H9 (cell line): Measurements from ENCODE around the gene FOLR1. TPM values are rescaled to one million over a fixed set of nuclear protein-coding genes. Genes with fewer than 3 reads are reported as not detected.

Source experiments
- DNase-seq: peaks from one replicate; pipeline ENCODE4 v3.0.0-alpha.2; 2017
- H2AFZ ChIP-seq: one replicate; pipeline ENCODE4 v1.6.1; 2013; ENCODE audit warnings: mild to moderate bottlenecking, low read length, control low read depth, moderate library complexity
- H2AK5ac ChIP-seq: 2 replicates; pipeline ENCODE4 v1.6.1; 2013; ENCODE audit warnings: low read length, control low read depth, mixed read lengths; ENCODE audit not compliant: insufficient read length
- H2BK120ac ChIP-seq: one replicate; pipeline ENCODE4 v1.6.1; 2013; ENCODE audit warnings: low read depth, mild to moderate bottlenecking, low read length, control low read depth, inconsistent platforms; ENCODE audit not compliant: poor library complexity, severe bottlenecking
- H2BK12ac ChIP-seq: 2 replicates; pipeline ENCODE4 v1.6.1; 2013; ENCODE audit warnings: low read length, control low read depth, mixed read lengths, low read depth; ENCODE audit not compliant: insufficient read length
- H2BK15ac ChIP-seq: 2 replicates; pipeline ENCODE4 v1.6.1; 2013; ENCODE audit warnings: low read depth, low read length, control low read depth
- H2BK20ac ChIP-seq: one replicate; pipeline ENCODE4 v1.6.1; 2013; ENCODE audit warnings: low read depth, mild to moderate bottlenecking, low read length, control low read depth, inconsistent platforms; ENCODE audit not compliant: poor library complexity, severe bottlenecking
- H2BK5ac ChIP-seq: 2 replicates; pipeline ENCODE4 v1.6.1; 2013; ENCODE audit warnings: low read length, control low read depth, mixed read lengths; ENCODE audit not compliant: insufficient read length
- H3K14ac ChIP-seq: 2 replicates; pipeline ENCODE4 v1.6.1; 2013; ENCODE audit warnings: low read length, control low read depth; ENCODE audit not compliant: insufficient read depth
- H3K18ac ChIP-seq: 2 replicates; pipeline ENCODE4 v1.6.1; 2013; ENCODE audit warnings: low read depth, mild to moderate bottlenecking, mixed read lengths, low read length, control low read depth; ENCODE audit not compliant: insufficient read length
- H3K23ac ChIP-seq: 2 replicates; pipeline ENCODE4 v1.6.1; 2013; ENCODE audit warnings: low read length, control low read depth, mixed read lengths, low read depth; ENCODE audit not compliant: insufficient read length
- H3K23me2 ChIP-seq: 2 replicates; pipeline ENCODE4 v1.6.1; 2013; ENCODE audit warnings: low read depth, mild to moderate bottlenecking, mixed read lengths, low read length, control low read depth; ENCODE audit not compliant: insufficient read length, poor library complexity, severe bottlenecking
- H3K27ac ChIP-seq: 2 replicates; pipeline ENCODE4 v1.5.1; 2013; ENCODE audit warnings: low read length, control low read depth, mixed read lengths, low read depth; ENCODE audit not compliant: insufficient read length
- H3K27me3 ChIP-seq: 2 replicates; pipeline ENCODE4 v1.6.1; 2013; ENCODE audit warnings: low read length, control low read depth, inconsistent platforms; ENCODE audit not compliant: insufficient read depth
- H3K4ac ChIP-seq: 2 replicates; pipeline ENCODE4 v1.6.1; 2013; ENCODE audit warnings: low read depth, mild to moderate bottlenecking, control low read depth, inconsistent platforms, low read length, moderate library complexity
- H3K4me1 ChIP-seq: 2 replicates; pipeline ENCODE4 v1.6.1; 2013; ENCODE audit warnings: low read length, control low read depth, inconsistent platforms; ENCODE audit not compliant: insufficient read depth
- H3K4me2 ChIP-seq: 2 replicates; pipeline ENCODE4 v1.6.1; 2013; ENCODE audit warnings: low read length, control low read depth, mixed read lengths; ENCODE audit not compliant: insufficient read length, insufficient read depth
- H3K56ac ChIP-seq: 2 replicates; pipeline ENCODE4 v1.6.1; 2013; ENCODE audit warnings: low read depth, mild to moderate bottlenecking, mixed read lengths, low read length, control low read depth; ENCODE audit not compliant: insufficient read length
- H3K79me1 ChIP-seq: 2 replicates; pipeline ENCODE4 v1.6.1; 2013; ENCODE audit warnings: low read depth, mild to moderate bottlenecking, moderate library complexity, low read length, control low read depth, inconsistent platforms; ENCODE audit not compliant: insufficient read depth, poor library complexity, severe bottlenecking
- H3K79me2 ChIP-seq: 2 replicates; pipeline ENCODE4 v1.6.1; 2013; ENCODE audit warnings: low read length, control low read depth, inconsistent platforms; ENCODE audit not compliant: insufficient read depth
- H3K9ac ChIP-seq: 2 replicates; pipeline ENCODE4 v1.6.1; 2013; ENCODE audit warnings: low read length, control low read depth, mixed read lengths; ENCODE audit not compliant: insufficient read length; ENCODE audit errors: extremely low read depth
- H3K9me3 ChIP-seq: one replicate; pipeline ENCODE4 v1.6.1; 2013; ENCODE audit warnings: low read depth, low read length, inconsistent platforms; ENCODE audit not compliant: control insufficient read depth
- H3T11ph ChIP-seq: one replicate; pipeline ENCODE4 v1.6.1; 2013; ENCODE audit warnings: mild to moderate bottlenecking, low read length, control low read depth, inconsistent platforms
- H4K20me1 ChIP-seq: one replicate; pipeline ENCODE4 v1.6.1; 2013; ENCODE audit not compliant: control insufficient read depth, insufficient read length, insufficient read depth
- H4K5ac ChIP-seq: 2 replicates; pipeline ENCODE4 v1.6.1; 2013; ENCODE audit warnings: low read depth, mild to moderate bottlenecking, mixed read lengths, low read length, control low read depth; ENCODE audit not compliant: insufficient read length
- H4K8ac ChIP-seq: replicated peaks from 2 replicates; pipeline ENCODE4 v1.6.1; 2013; ENCODE audit warnings: low read length, control low read depth, mixed read lengths, low read depth; ENCODE audit not compliant: insufficient read length
- H4K91ac ChIP-seq: 2 replicates; pipeline ENCODE4 v1.6.1; 2013; ENCODE audit warnings: low read depth, mild to moderate bottlenecking, moderate library complexity, mixed read lengths, low read length, control low read depth; ENCODE audit not compliant: insufficient read length
- H3K27ac Mint-ChIP-seq, 3 experiments: 2 replicates in 2 of 3; 3 replicates in 1 of 3; pipeline ENCODE4 v1.8.0; 2020 to 2021; ENCODE audit warnings: mixed read lengths in 3 of 3, mild to moderate bottlenecking in 1 of 3, moderate library complexity in 1 of 3
- H3K27me3 Mint-ChIP-seq: 2 replicates; pipeline ENCODE4 v1.8.0; 2021; ENCODE audit warnings: low read depth, mild to moderate bottlenecking, moderate library complexity, mixed read lengths
- H3K36me3 Mint-ChIP-seq, 3 experiments: 2 replicates in 2 of 3; 3 replicates in 1 of 3; pipeline ENCODE4 v1.8.0; 2020 to 2021; ENCODE audit warnings: low read depth in 3 of 3, mixed read lengths in 3 of 3; ENCODE audit not compliant: insufficient read depth in 1 of 3
- H3K4me1 Mint-ChIP-seq, 2 experiments: 2 replicates each; pipeline ENCODE4 v1.8.0; 2020; ENCODE audit warnings: mixed read lengths in 2 of 2
- H3K4me3 Mint-ChIP-seq, 2 experiments: 2 replicates in 1 of 2; 3 replicates in 1 of 2; pipeline ENCODE4 v1.8.0; 2020 to 2021; ENCODE audit warnings: mild to moderate bottlenecking in 2 of 2, mixed read lengths in 2 of 2, moderate library complexity in 1 of 2
- H3K9me3 Mint-ChIP-seq, 2 experiments: 2 replicates in 1 of 2; 3 replicates in 1 of 2; pipeline ENCODE4 v1.8.0; 2020; ENCODE audit warnings: mild to moderate bottlenecking in 2 of 2, mixed read lengths in 2 of 2, moderate library complexity in 1 of 2
- CTCF ChIP-seq: fragments of 200-600 bp; sonication (generic); conservative IDR thresholded peaks from 3 replicates; pipeline ENCODE4 v1.8.0; 2021; ENCODE audit warnings: antibody characterized with exemption, mild to moderate bottlenecking
- WGBS: extraction: QIAGEN DNeasy Blood & Tissue Kit; methylation state at CpG from one replicate; pipeline ENCODE4 v1.1.7; 2013; ENCODE audit warnings: missing lambda C conversion rate, low lambda C conversion rate, mixed read lengths; ENCODE audit not compliant: insufficient read length; ENCODE audit errors: extremely low coverage; 5-methylcytosine and 5-hydroxymethylcytosine counted together
- total RNA-seq: library from RNA; stranded (reverse); gene quantifications from 2 replicates; pipeline ENCODE4 v1.2.1, GENCODE V29; 2021

Gene FOLR1
- total RNA-seq, 1 experiment from 2014 or later, result 0.92 TPM

DNA sequence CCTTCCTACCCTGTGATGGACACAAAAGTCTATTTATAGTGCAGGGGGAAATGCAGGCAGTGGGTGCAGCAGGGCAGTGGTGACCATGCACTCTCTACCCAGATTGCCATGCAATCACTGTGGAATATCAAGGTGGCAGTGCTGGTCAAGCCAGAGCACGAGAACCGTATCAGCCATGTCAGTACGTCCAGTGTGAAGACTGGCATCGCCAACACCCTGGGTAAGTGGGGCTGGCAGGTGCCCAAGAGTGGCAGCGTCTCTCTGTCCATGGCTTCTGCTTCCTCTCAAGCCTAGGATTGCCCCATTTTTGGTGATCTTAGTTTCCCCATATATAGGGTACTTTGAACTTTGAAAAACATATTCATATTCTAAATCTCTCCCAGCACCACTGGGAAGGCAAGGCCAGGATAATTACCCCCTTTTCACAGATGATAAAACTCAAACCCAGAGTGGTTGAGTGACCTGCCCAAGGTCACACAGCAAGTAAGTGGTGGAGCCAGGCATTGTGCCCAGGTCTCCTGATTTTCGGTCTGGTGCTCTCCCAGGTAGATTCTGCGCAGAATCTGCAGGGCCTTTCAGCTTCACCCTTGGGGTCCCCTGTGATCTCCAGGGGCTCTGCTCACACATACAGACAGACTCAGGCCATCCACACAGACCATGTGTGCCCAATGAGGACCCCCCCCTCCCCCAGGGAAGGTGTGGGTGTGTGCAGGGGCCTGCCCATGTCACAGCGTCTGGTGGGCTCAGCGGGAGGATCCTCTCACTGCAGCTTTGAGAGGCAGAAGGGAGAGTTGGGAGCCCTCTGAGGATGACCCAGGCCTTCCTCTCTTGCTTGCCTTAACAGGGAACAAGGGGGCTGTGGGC is 39.7 kb downstream of the FOLR1 start:
- no peak for TF ChIP-seq CTCF
- peaks cover 2% of the 10 kb centered on the region for H4K20me1 ChIP-seq
- H3K4me1 ChIP-seq, result no peaks in the 10 kb centered on the region
- no peak overlapping the region for H4K91ac ChIP-seq
- H2AFZ ChIP-seq, result no peak overlapping the region
- no peaks in the 10 kb centered on the region for H3K23me2 ChIP-seq
- H3K18ac ChIP-seq, result no peak overlapping the region
- H3K14ac ChIP-seq, result no peak overlapping the region
- WGBS, result no CpG with 5 or more reads among the region's 9 CpGs
- H2BK15ac ChIP-seq, result no peak overlapping the region
- H3T11ph ChIP-seq, result no peak overlapping the region
- peaks cover 41 to 94% (median 90%) of the 10 kb centered on the region in 3 experiments; a peak in 6 of 7 replicates for H3K36me3 Mint-ChIP-seq
- H2BK120ac ChIP-seq, result no peak overlapping the region
- no peaks in the 10 kb centered on the region for H3K79me1 ChIP-seq
- H3K27me3 Mint-ChIP-seq, result no peaks in the 10 kb centered on the region
- no peak overlapping the region for H3K4me2 ChIP-seq
- no peak overlapping the region for H2AK5ac ChIP-seq
- no peak overlapping the region for H4K5ac ChIP-seq
- H3K79me2 ChIP-seq, result no peaks in the 10 kb centered on the region
- no peak overlapping the region for H3K27ac ChIP-seq
- H2BK5ac ChIP-seq, result no peak overlapping the region
- no peak overlapping the region for H2BK20ac ChIP-seq
- no peaks in the 10 kb centered on the region for H3K27me3 ChIP-seq
- H3K56ac ChIP-seq, result no peak overlapping the region
- DNase-seq, result no peak
- H3K4me3 Mint-ChIP-seq, result no peak overlapping the region
- H3K9ac ChIP-seq, result no peak overlapping the region
- H2BK12ac ChIP-seq, result no peak overlapping the region
- H3K9me3 ChIP-seq, result no peaks in the 10 kb centered on the region
- peaks cover 3 to 4% of the 10 kb centered on the region in 2 experiments; a peak in 3 of 4 replicates for H3K4me1 Mint-ChIP-seq
- no peak overlapping the region; a peak in 1 of 7 replicates for H3K27ac Mint-ChIP-seq
- H3K9me3 Mint-ChIP-seq, result no peaks in the 10 kb centered on the region
- no peak overlapping the region for H3K4ac ChIP-seq
- H4K8ac ChIP-seq, result no peak overlapping the region
- no peak overlapping the region for H3K23ac ChIP-seq
